ENCODE results near the gene CCDC126.

DNA sequence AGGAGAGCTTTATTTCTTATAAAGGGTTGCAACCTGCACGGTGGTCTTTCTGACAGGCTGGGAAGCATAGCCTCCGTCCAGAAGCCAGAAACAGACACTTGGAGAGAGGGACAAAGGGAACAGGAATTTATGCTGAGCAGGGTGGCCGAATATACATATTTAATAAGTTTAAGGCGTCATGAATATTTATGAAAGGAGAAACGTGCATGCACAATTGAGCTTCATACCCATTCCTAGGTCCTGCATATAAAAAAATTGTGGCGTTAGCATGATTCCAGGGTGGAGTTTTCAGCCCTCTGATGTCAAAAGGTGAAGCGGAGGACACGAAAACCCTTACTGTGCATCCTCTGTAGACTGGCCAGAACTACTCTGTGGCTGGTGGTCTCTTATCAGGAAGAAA is 10.7 kb downstream of the CCDC126 start:
- TF ChIP-seq, protein P1, sequence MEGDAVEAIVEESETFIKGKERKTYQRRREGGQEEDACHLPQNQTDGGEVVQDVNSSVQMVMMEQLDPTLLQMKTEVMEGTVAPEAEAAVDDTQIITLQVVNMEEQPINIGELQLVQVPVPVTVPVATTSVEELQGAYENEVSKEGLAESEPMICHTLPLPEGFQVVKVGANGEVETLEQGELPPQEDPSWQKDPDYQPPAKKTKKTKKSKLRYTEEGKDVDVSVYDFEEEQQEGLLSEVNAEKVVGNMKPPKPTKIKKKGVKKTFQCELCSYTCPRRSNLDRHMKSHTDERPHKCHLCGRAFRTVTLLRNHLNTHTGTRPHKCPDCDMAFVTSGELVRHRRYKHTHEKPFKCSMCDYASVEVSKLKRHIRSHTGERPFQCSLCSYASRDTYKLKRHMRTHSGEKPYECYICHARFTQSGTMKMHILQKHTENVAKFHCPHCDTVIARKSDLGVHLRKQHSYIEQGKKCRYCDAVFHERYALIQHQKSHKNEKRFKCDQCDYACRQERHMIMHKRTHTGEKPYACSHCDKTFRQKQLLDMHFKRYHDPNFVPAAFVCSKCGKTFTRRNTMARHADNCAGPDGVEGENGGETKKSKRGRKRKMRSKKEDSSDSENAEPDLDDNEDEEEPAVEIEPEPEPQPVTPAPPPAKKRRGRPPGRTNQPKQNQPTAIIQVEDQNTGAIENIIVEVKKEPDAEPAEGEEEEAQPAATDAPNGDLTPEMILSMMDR (IDR thresholded peaks at IDR 0.05): no peak
- no peak for TF ChIP-seq POLR2AphosphoS5 (IDR thresholded peaks at IDR 0.05)

Measured in transverse colon (tissue), 4 donors.